HUES64 (cell line): ENCODE data around the gene CDH23.

Experiments
- H3K27ac ChIP-seq: 2 replicates; pipeline ENCODE4 v1.7.0; 2013; ENCODE audit warnings: low read depth, low read length, inconsistent platforms
- H3K27me3 ChIP-seq: 2 replicates; pipeline ENCODE4 v1.6.1; 2013; ENCODE audit warnings: mild to moderate bottlenecking, low read length; ENCODE audit not compliant: insufficient read depth
- H3K36me3 ChIP-seq: 2 replicates; pipeline ENCODE4 v1.6.1; 2013; ENCODE audit warnings: mild to moderate bottlenecking, low read length; ENCODE audit not compliant: insufficient read depth
- H3K4me1 ChIP-seq: 2 replicates; pipeline ENCODE4 v1.6.1; 2013; ENCODE audit warnings: mild to moderate bottlenecking, low read length, moderate library complexity; ENCODE audit not compliant: insufficient read depth
- H3K4me3 ChIP-seq: 2 replicates; pipeline ENCODE4 v1.5.1; 2013; ENCODE audit warnings: mild to moderate bottlenecking, low read length, moderate library complexity
- H3K9ac ChIP-seq: 2 replicates; pipeline ENCODE4 v1.6.1; 2013; ENCODE audit warnings: mild to moderate bottlenecking, low read depth, low read length
- H3K9me3 ChIP-seq: 2 replicates; pipeline ENCODE4 v1.6.1; 2013; ENCODE audit warnings: low read depth, low read length; ENCODE audit not compliant: insufficient read depth
- WGBS: fragments of 150-250, 120-280 bp; methylation state at CpG from one replicate; pipeline ENCODE4 v1.1.7; 2013; ENCODE audit warnings: missing lambda C conversion rate; 5-methylcytosine and 5-hydroxymethylcytosine counted together

Gene CDH23

DNA sequence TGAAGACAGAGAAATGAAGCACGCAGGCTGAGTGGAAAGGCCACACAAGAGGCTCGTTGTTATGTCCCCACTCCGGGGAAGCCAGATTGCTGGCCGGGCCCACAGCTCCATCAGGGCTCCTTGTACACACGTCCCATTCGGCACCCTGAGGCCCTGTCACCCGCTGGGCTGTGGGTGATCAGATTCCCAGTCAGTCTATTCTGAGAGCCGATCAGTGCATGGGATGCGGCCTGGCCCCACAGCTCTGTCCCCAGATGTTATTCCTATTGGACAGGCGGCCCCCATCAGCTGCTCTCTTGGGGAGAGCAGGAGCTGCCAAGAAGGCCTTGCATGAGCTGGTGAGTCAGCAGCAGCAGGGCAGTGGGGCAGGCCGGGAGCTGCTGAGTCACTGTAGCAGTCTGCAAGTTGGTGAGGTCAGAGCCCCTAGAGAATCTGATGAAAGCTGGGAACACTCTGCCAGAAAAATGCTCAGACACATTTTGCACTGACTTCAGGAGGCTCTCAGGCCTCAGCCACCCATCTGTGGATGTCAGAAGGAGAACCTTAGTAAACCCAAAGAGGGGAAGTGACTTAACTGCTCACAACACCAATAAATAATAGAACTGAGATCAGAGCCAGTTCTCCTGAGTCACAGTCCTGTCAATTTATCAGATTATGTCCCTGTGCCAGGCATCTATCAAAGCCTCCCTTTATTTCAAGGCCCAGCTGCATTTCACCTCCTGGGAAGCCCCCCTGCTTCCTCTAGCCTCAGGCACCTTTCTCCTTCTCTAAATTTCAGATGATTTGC lies 463.7 kb downstream of the CDH23 start:
- H3K27ac ChIP-seq, result peak overlapping the region; percentile 80
- no peaks in the 10 kb centered on the region for H3K36me3 ChIP-seq
- H3K9me3 ChIP-seq, result no peaks in the 10 kb centered on the region
- no peak overlapping the region for H3K4me3 ChIP-seq
- peaks cover 10% of the 10 kb centered on the region; the same call in 1 of the 2 replicates for H3K4me1 ChIP-seq
- WGBS, result 73% methylated on average over 11 of the region's 11 CpGs
- H3K27me3 ChIP-seq, result no peaks in the 10 kb centered on the region
- H3K9ac ChIP-seq, result peak overlapping the region; percentile 60; the same call in 1 of the 2 replicates

DNA sequence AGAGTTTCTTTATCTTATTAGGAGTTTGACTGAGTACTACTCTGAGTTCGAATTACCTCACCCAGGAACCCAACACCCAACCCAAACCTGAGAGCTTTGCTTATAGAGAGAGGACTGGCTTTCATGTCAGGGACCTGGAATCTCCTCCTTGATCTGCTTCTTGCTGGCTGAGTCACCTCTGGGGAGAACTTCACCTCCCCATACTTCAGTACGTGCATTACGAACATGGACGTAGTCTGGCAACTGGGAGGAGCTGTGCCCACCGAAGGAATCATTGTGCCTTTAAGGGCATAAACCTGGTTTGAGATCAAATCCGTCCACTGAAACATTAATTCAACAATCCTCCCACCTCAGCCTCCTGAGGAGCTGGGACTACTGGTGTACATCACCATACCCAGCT lies 466.5 kb downstream of the CDH23 start:
- H3K36me3 ChIP-seq, result no peaks in the 10 kb centered on the region
- 91% methylated on average over 6 of the region's 6 CpGs for WGBS
- H3K9ac ChIP-seq, result no peak overlapping the region
- H3K4me1 ChIP-seq, result peaks cover 10% of the 10 kb centered on the region; the same call in 1 of the 2 replicates
- no peaks in the 10 kb centered on the region for H3K27me3 ChIP-seq
- H3K27ac ChIP-seq, result no peak overlapping the region
- H3K9me3 ChIP-seq, result no peaks in the 10 kb centered on the region
- no peak overlapping the region for H3K4me3 ChIP-seq

DNA sequence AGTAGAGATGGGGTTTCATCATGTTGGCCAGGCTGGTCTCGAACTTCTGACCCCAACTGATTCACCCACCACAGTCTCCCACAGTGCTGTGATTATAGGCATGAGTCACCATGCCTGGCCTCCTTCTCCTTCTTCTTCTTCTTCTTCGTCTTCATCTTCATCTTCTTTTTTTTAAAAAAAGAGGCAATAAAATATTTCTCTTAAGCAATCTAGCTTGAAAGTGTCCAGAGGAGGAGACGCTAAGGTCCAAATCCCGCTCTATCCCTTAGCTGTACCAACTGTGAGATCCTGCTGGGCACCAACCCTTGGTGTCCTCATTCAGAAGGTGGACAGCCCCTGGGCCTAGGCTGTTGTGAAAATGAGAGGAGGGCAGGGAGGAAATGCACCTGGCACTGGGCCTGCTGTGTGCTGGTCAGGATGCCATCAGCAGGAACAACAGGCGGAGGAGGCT lies 468.2 kb downstream of the CDH23 start:
- WGBS, result 96% methylated on average over 4 of the region's 5 CpGs
- H3K4me3 ChIP-seq, result no peak overlapping the region

More for the DNA sequence above, 468.2 kb downstream of the CDH23 start:
- H3K4me1 ChIP-seq, result peaks cover 10% of the 10 kb centered on the region; the same call in 1 of the 2 replicates
- H3K9ac ChIP-seq, result no peak overlapping the region
- no peaks in the 10 kb centered on the region for H3K36me3 ChIP-seq
- H3K27ac ChIP-seq, result no peak overlapping the region
- H3K27me3 ChIP-seq, result no peaks in the 10 kb centered on the region
- H3K9me3 ChIP-seq, result no peaks in the 10 kb centered on the region
